Thymus (tissue), 14 donors: ENCODE results near the gene TRPC6. TPM values are rescaled to one million over a fixed set of nuclear protein-coding genes. Genes with fewer than 3 reads are reported as not detected.

Experiments
- DNase-seq, 9 donors: peaks; one replicate each; pipeline ENCODE4 v3.0.0-alpha.2; 2013; ENCODE audit warnings: low spot score in 9 of 9, low read depth in 6 of 9, missing footprints in 1 of 9
- H3K27ac ChIP-seq, 2 donors: one replicate each; pipeline ENCODE4 v1.5.1; 2013; ENCODE audit warnings: control low read depth in 1 of 2, low read depth in 1 of 2, low read length in 1 of 2, mild to moderate bottlenecking in 1 of 2, moderate library complexity in 1 of 2
- H3K27me3 ChIP-seq, 2 donors: one replicate each; pipeline ENCODE4 v1.5.1; 2013; ENCODE audit warnings: low read length in 1 of 2; ENCODE audit not compliant: control insufficient read depth in 2 of 2, insufficient read depth in 1 of 2
- H3K36me3 ChIP-seq, 2 donors: one replicate each; pipeline ENCODE4 v1.5.1; 2013; ENCODE audit warnings: low read length in 1 of 2, mild to moderate bottlenecking in 1 of 2, moderate library complexity in 1 of 2; ENCODE audit not compliant: control insufficient read depth in 2 of 2, insufficient read depth in 2 of 2
- H3K4me1 ChIP-seq, 2 donors: one replicate each; pipeline ENCODE4 v1.5.1; 2013; ENCODE audit warnings: low read length in 2 of 2; ENCODE audit not compliant: control insufficient read depth in 2 of 2, insufficient read depth in 2 of 2
- H3K4me3 ChIP-seq, 2 donors: one replicate each; pipeline ENCODE4 v1.5.1; 2013; ENCODE audit warnings: low read length in 2 of 2, control low read depth in 1 of 2, mild to moderate bottlenecking in 1 of 2
- H3K9me3 ChIP-seq, 2 donors: one replicate each; pipeline ENCODE4 v1.5.1; 2013; ENCODE audit warnings: low read length in 1 of 2, mild to moderate bottlenecking in 1 of 2; ENCODE audit not compliant: control insufficient read depth in 2 of 2, insufficient read depth in 1 of 2
- WGBS: extraction: QIAGEN DNeasy Blood & Tissue Kit; methylation state at CpG from one replicate; pipeline ENCODE4 v1.1.7; 2013; 5-methylcytosine and 5-hydroxymethylcytosine counted together
- long read RNA-seq, 10 donors: transcript quantifications; one replicate each; lab custom pipeline, GENCODE V29; 2026
- polyA plus RNA-seq: library from polyadenylated mRNA; stranded (reverse); fragments of 200-250 nt; gene quantifications from one replicate; pipeline ENCODE4 v1.2.3, GENCODE V29; 2013
- total RNA-seq: library from RNA; stranded (reverse); fragments of 120-200 nt; gene quantifications from one replicate; pipeline ENCODE4 v1.2.4, GENCODE V29; 2013
- donor health status: healthy.

Gene TRPC6
- total RNA-seq (1.3 TPM), polyA plus RNA-seq (0.55 TPM)
- long read RNA-seq, donor 1 = 0 reads
- long read RNA-seq, donor 2 = 0 reads
- long read RNA-seq, donor 3 = 0 reads
- long read RNA-seq, donor 4 = 0 reads
- long read RNA-seq, donor 5 = 0 reads
- long read RNA-seq, donor 6 = 0 reads
- long read RNA-seq, donor 7 = 0 reads
- long read RNA-seq, donor 8 = 0 reads
- long read RNA-seq, donor 9 = 0 reads
- long read RNA-seq, donor 10, full-length matches to known transcripts = 1 of 1 reads
- long read RNA-seq, donor 10, partial matches to known transcripts = 0 of 1 reads
- long read RNA-seq, donor 10, other reads (novel, unspliced or antisense) = 0 of 1 reads

DNA sequence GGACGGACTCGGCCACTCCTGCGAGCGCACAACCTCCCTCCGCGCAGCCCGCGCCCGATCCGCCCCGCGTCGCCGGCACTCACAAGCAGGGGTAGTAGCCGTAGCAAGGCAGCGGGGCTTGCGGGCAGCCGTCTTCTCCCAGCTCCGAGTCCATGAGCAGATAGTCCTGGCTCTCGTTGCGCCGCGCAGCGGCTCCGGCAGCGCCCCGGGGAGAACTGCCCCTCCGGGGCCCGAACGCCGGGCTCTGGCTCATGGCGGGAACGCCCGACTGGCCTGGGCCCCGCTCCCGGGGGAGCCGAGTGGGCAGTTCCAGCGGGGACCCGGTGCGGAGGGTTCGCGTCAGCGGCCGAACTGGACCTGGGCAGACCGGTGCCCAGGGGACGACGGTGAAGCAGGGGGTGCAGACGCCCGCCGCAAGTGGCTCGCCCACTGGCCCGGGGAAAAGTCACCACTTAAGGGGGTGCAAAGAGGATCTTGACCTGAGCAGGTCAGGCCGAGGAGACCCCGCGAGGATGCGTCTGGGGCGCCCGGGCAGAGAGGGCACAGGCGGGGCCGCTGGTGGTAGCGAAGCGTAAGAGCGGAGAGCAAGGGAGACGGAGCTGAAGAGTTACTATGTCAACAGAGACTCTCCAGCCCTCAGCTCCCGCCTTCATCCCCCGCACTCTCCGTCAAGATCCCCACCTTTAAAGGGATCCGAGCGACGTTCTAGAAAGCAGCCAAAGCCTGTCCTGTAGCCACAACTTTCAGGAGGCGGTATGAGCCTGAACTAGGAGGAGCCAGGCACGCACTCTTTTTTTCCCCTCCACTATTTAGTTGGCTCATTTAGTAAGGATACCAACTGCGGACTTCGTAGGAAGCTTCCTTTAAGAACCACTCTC, at the start of gene TRPC6:
Gene TRPC6, minus strand, starts transcription at position 757 of the 878 bp plus-strand sequence. Its CDS starts 504 bp downstream, at position 253.
- no peak within 1 kb of the TSS for H3K27ac ChIP-seq
- H3K36me3 ChIP-seq = no peaks in the 10 kb centered on the region
- peak within 1 kb of the TSS in 1 of 2 donors; percentile 26 for H3K4me3 ChIP-seq
- H3K27me3 ChIP-seq = peaks cover 17 to 34% of the 10 kb centered on the region in 2 donors
- WGBS = 10% methylated on average over 74 of the region's 74 CpGs
- no peaks in the 10 kb centered on the region for H3K4me1 ChIP-seq
- H3K9me3 ChIP-seq = no peaks in the 10 kb centered on the region
- DNase-seq = no peak

DNA sequence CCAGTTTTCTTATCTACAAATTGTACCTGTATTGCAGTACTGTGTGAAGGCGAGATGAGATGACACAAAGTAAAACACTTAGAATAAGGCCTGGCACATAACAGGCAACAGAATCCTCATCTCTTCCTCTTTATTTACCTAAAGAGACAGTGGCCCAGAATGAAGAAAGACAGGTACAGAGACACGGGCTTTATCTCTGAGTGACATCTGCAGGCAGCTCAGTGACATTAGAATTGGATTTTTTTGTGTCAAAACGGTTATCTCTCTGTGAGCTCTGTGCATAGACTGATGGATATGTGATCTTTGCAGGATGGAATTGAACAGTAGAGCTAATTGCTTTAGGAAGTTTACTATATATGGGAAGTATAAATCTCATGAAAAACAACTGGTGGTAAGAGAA, 36.2 kb upstream of the TRPC6 start:
- no peaks in the 10 kb centered on the region for H3K27me3 ChIP-seq
- DNase-seq = no peak
- H3K36me3 ChIP-seq = no peaks in the 10 kb centered on the region
- no peak overlapping the region for H3K27ac ChIP-seq
- 61% methylated on average over 3 of the region's 3 CpGs for WGBS
- no peaks in the 10 kb centered on the region for H3K9me3 ChIP-seq
- H3K4me3 ChIP-seq = no peak overlapping the region
- no peaks in the 10 kb centered on the region for H3K4me1 ChIP-seq

DNA sequence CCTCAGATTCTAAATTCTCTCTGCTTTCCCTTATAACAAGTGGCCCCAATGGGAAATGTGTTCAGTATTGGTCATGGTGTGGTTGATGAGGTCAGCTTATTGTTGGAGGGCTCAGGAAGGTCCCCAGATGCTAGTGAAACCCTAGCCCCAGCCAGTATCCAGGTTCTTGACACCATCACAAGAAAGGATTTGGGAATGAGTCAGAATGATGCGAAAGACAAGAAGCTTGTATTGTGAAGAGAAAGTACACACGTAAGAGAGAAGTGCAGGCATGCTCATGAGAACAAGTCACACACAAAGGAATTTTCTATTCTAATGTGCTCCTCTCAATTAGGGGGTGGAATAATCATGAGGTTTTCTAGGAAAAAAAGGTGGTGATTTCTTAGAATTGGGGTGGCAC, 34.9 kb upstream of the TRPC6 start:
- no peaks in the 10 kb centered on the region for H3K4me1 ChIP-seq
- H3K4me3 ChIP-seq = no peak overlapping the region
- no peak overlapping the region for H3K27ac ChIP-seq
- DNase-seq = no peak
- 95% methylated on average over 2 of the region's 2 CpGs for WGBS
- no peaks in the 10 kb centered on the region for H3K9me3 ChIP-seq
- H3K27me3 ChIP-seq = no peaks in the 10 kb centered on the region
- no peaks in the 10 kb centered on the region for H3K36me3 ChIP-seq

DNA sequence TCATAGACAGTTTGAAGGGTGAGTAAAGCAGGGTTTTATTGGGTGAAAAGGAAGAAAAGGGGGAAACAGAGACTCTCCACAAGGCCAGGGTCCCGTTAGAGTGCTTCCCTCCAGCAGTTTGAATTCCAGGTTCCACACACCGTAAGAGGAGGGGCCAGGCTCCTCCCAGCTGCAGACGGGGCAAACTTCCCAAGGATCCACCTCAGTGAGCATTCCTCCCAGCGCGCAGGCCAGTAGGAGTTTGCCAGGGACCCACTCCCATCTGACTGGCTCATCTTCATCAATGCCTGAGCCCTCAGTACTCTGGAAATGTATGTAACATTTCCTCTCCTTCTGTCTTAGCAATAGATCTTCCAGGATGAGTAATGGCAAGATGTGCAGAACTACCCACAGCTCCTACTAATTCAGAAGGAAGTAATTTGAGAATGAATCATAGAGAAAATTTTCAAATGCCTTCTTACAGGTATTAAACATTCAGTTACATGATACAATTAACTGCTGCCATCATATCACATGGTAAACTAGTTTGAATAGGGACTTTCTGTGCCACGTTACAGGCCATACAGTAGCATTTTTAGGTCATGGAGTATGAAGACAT, 34.0 kb upstream of the TRPC6 start:
- no peak overlapping the region for H3K27ac ChIP-seq
- H3K4me3 ChIP-seq = no peak overlapping the region
- no peak for DNase-seq
- no peaks in the 10 kb centered on the region for H3K27me3 ChIP-seq
- no peaks in the 10 kb centered on the region for H3K36me3 ChIP-seq
- H3K4me1 ChIP-seq = no peaks in the 10 kb centered on the region
- H3K9me3 ChIP-seq = no peaks in the 10 kb centered on the region
- 49% methylated on average over 6 of the region's 6 CpGs for WGBS

DNA sequence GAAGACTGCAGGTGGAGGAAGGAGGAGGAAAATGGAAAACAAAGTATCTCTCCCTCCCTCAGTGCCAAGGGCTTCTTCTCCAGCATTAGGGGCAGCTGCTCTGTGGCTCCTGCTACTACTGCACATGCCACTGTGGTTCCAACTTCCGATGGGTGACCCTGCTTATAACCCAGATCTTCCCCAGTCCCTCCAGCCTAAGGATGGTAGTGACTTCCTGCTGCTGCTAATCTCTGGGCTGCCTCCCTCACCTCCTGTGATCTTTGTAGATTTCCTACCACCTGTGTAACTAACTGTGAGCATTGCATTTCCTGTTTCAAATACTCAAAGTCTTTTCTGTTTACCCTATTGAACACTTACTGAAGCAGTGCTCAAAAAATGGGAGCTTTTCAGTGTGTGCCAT, 28.7 kb upstream of the TRPC6 start:
- Histone ChIP-seq H3K36me3 (no peaks in the 10 kb centered on the region), H3K4me3 (no peak overlapping the region), H3K27ac (no peak overlapping the region), H3K4me1 (no peaks in the 10 kb centered on the region), H3K9me3 (no peaks in the 10 kb centered on the region), H3K27me3 (no peaks in the 10 kb centered on the region)
- peak in 4 of 9 donors; percentile 5 to 26 (median 5) for DNase-seq
- 68% methylated on average over 1 of the region's 1 CpG for WGBS

GRCh38 chr11:101600924-101601323, 17.1 kb upstream of the TRPC6 start:
- no peak overlapping the region for H3K27ac ChIP-seq
- DNase-seq = no peak
- H3K4me1 ChIP-seq = no peaks in the 10 kb centered on the region
- H3K9me3 ChIP-seq = no peaks in the 10 kb centered on the region
- no peaks in the 10 kb centered on the region for H3K27me3 ChIP-seq
- WGBS = 83% methylated on average over 3 of the region's 3 CpGs
- no peak overlapping the region for H3K4me3 ChIP-seq
- no peaks in the 10 kb centered on the region for H3K36me3 ChIP-seq

GRCh38 chr11:101586965-101587364, 3.2 kb upstream of the TRPC6 start:
- Histone ChIP-seq H3K36me3 (no peaks in the 10 kb centered on the region), H3K4me1 (no peaks in the 10 kb centered on the region), H3K9me3 (no peaks in the 10 kb centered on the region), H3K27ac (no peak overlapping the region), H3K27me3 (peaks cover 17 to 30% of the 10 kb centered on the region in 2 donors), H3K4me3 (no peak overlapping the region)
- WGBS = 96% methylated on average over 5 of the region's 5 CpGs
- no peak for DNase-seq

GRCh38 chr11:101584655-101585054, 848 bp upstream of the TRPC6 start:
- no peaks in the 10 kb centered on the region for H3K36me3 ChIP-seq
- H3K9me3 ChIP-seq = no peaks in the 10 kb centered on the region
- WGBS = 65% methylated on average over 2 of the region's 2 CpGs
- H3K4me1 ChIP-seq = no peaks in the 10 kb centered on the region
- H3K27ac ChIP-seq = no peak overlapping the region
- no peak for DNase-seq
- no peak overlapping the region for H3K4me3 ChIP-seq
- H3K27me3 ChIP-seq = peaks cover 17 to 34% of the 10 kb centered on the region in 2 donors

- no peak overlapping the region for H3K27ac ChIP-seq
- DNase-seq = no peak
- H3K4me1 ChIP-seq = no peaks in the 10 kb centered on the region
- no peaks in the 10 kb centered on the region for H3K36me3 ChIP-seq
- no peaks in the 10 kb centered on the region for H3K9me3 ChIP-seq
- peaks cover 17 to 34% of the 10 kb centered on the region in 2 donors for H3K27me3 ChIP-seq
- H3K4me3 ChIP-seq = peak overlapping the region in 1 of 2 donors; percentile 11
- WGBS = 45% methylated on average over 8 of the region's 8 CpGs
Observed at GRCh38 chr11:101584129-101584515, 315 bp upstream of the TRPC6 start.
